ENCODE data around the gene USP43.

Gene USP43

GRCh38 chr17:9714801-9715200 is 69.5 kb downstream of the USP43 start:
- DNase-seq (ENCODE audit: low read depth in 2 of 2): no peak

GRCh38 chr17:9715503-9716016 is 70.2 kb downstream of the USP43 start:
- DNase-seq (ENCODE audit: low read depth in 2 of 2): no peak

DNA sequence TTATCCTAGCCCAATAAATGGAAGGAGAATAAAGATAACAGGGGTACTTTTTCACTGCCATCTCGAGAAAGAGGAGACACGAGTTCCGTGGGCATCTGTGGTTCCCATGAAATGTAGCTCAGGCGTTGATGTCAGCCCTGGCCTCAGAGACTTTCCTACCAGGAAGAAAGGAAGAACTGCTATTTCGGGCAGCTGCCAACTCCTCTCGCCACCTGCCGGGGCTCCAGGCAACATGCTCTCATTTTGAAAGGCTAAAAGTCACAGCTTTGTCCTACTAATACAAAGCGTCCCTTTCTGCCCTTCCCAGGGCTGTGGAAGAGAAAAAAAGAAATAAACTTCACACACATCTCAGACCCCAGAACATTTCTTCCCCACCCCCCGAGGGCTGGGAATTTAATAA is 80.3 kb downstream of the USP43 start:
- DNase-seq (ENCODE audit: low read depth in 2 of 2): no peak

DNA sequence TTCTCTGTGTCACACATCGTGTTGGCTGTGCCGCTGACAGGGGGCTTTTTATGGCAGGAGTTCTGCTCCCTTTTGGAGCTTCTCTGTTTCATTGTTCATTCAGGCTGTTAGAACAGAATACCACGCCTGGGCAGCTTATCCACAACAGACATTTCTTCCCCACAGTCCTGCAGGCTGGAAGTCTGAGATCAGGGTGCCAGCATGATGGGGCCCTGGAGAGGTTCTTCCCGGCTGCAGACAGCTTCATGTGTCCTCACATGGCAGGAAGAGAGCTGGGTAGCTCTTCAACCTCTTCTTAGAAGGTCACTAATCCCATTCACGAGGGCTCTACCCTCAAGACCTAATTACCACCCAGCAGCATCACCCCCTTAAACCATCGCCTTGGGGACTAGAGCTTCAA is 81.0 kb downstream of the USP43 start:
- DNase-seq (ENCODE audit: low read depth in 2 of 2): no peak

GRCh38 chr17:9728005-9728404 is 82.7 kb downstream of the USP43 start:
- DNase-seq (ENCODE audit: low read depth in 2 of 2): no peak

- DNase-seq (ENCODE audit: low read depth in 2 of 2): no peak
Measured at GRCh38 chr17:9728564-9728963, 83.2 kb downstream of the USP43 start.

GRCh38 chr17:9729034-9729650 is 83.8 kb downstream of the USP43 start:
- DNase-seq (ENCODE audit: low read depth in 2 of 2): no peak

- DNase-seq (ENCODE audit: low read depth in 2 of 2): no peak
Measured at GRCh38 chr17:9729735-9730420, 84.6 kb downstream of the USP43 start.

GRCh38 chr17:9750524-9750923 is 105.2 kb downstream of the USP43 start:
- no peak for DNase-seq (ENCODE audit: low read depth in 2 of 2)

GRCh38 chr17:9755083-9755482 is 109.8 kb downstream of the USP43 start:
- DNase-seq (ENCODE audit: low read depth in 2 of 2): no peak

DNA sequence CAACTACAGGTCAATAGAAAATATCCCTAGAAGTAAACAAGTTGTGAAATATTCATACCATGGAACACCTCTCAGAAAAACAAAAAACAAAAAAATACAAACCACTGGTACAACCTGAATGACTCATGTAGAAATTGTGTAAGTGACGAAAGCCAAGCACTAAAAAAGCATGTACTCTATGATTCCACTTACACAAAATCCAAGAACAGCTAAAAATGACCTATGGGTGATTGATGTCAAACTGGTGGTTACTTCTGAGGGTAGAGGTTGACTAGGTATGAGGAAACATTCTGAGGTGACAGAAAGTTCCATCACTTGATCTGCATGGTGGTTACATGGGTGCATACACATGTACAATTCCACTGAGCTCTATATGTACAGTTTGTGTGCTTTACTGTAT is 114.9 kb downstream of the USP43 start:
- no peak for DNase-seq (ENCODE audit: low read depth in 2 of 2)

- no peak for DNase-seq (ENCODE audit: low read depth in 2 of 2)
Measured at GRCh38 chr17:9763643-9764042, 118.3 kb downstream of the USP43 start.

DNA sequence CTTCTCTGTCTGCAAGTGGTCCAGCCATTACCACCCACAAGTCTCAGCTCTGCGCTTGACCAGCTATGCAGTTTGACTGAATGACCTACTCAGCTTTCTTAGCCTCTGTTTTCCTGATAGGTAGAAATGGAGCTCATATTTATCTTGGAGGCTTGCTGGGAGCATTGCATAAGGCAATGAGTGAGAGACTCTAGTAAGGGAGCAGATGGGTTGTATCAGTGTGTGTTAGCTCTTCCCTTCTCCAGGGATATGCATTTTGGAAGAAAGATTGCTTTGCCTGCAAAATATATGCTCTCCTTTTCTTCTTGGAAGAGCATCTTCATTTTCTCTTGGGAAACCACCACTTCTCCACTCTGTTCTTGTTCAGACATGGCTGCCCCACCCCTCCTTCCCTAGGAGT is 120.0 kb downstream of the USP43 start:
- DNase-seq (ENCODE audit: low read depth in 2 of 2): no peak

DNA sequence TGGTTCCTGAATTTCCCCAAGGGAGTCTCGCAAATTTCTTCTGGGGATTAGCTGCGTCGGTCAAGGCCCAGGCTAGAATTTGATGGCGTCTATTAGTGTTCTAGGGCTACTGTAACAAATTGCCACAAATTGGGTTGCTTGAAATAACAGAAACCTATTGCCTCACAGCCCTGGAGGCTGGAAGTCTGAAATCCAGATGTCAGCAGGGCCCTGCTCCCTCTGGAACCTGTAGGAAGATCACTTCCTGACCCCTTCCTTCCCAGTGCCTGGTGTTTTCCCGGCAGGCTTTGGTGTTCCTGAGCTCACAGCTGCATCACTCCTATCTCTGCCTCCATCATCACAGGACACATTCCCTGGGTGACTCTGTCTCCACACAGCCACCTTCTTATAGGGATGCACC is 121.7 kb downstream of the USP43 start:
- DNase-seq (ENCODE audit: low read depth in 2 of 2): no peak

- no peak for DNase-seq (ENCODE audit: low read depth in 2 of 2)
Measured at GRCh38 chr17:9767432-9767991, 122.2 kb downstream of the USP43 start.

DNA sequence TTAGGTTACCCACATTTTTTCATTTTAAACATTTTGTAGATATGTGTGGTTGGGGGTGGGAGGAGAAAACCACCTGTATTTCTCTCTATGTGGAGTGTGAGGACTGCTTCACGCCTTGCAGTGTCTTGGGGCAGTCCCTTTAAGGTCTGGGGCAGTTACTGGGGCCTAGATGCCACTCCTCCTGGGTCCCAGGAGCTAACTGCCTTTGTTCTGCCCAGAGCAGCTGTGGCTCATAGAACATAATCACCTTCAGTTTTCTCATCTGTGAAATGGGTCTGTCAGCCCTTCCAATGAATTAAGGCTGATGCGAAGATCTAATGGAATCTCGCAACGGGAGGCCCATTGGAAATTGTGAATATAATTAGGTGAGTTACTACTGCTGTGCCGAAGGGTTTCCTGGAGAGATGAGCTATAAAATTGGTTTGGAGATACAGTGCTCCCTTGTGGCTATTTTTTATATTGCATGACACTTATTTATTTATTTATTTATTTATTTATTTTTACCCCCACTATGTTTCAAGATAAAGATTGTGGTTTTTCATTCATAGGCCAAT is 123.1 kb downstream of the USP43 start:
- DNase-seq (ENCODE audit: low read depth in 2 of 2): no peak

DNA sequence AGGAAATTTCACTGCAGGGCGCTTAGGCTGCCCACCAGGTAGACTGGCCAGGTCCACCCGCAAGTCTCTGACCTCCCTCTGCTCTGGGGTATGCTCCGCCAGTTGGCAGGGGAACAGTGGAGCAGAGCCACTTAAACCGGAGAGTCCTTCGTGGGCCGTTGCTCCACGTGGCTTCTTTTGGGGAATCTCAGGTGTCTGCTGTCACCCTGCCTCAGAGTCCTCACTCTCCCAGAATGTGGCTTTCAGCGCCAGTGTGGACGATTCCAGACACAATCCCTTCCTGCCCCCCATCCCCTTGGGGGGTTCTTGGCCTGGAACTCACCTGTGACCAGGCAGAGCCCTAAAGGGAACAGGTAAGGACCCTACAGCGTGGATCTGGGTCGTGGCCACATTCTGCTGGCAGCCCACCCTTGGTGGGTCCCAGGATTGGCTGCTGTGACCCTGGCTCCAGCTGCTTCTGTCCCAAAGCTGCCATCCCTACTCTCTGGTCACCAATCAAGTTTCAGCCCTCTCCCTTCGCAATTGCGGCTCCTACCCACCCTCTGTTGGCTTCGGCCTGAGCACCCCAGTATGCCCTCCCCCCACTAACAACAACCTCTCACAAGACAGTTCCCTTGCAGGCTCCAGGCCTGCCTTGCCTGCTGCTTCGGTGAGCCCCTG is 123.8 kb downstream of the USP43 start:
- no peak for DNase-seq (ENCODE audit: low read depth in 2 of 2)

GRCh38 chr17:9771465-9771864 is 126.1 kb downstream of the USP43 start:
- DNase-seq (ENCODE audit: low read depth in 2 of 2): no peak

DNA sequence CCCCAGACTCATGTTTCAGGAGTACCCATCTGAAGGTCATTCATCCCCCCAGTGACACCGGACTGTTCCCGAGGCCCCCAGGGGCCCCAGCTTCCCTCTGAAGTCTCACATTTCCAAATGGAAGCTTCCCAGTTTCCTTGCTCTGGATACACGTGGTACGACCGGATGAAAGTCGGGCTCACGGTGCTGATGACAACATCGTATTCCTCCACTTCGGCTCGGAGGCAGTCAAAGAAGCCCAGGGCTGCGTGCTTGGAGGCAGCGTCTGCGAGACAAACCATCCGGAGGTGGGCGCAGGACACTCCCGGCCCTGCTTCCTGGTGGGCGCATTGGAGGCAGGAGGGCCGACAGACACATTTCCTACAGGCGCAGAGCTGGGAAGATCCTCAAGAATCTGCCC is 127.3 kb downstream of the USP43 start:
- no peak for DNase-seq (ENCODE audit: low read depth in 2 of 2)

GRCh38 chr17:9776911-9777310 is 131.6 kb downstream of the USP43 start:
- DNase-seq (ENCODE audit: low read depth in 2 of 2): no peak

Measured in stimulated activated CD4-positive, alpha-beta T cell treated with anti-CD3 and anti-CD28 coated beads, Interleukin-1b, Interleukin-23, amount 100 ng/mL, for 1 hour (primary cell).